ENCODE data around the gene HS2ST1.

The HS2ST1 gene

GRCh38 chr1:87144316-87144895 is 230.0 kb downstream of the HS2ST1 start:
- DNase-seq, result peak; percentile 59

- no peak for DNase-seq
Observed at GRCh38 chr1:87144981-87145380, 230.5 kb downstream of the HS2ST1 start.

GRCh38 chr1:87146538-87146937 is 232.1 kb downstream of the HS2ST1 start:
- peak; percentile 37 for DNase-seq

GRCh38 chr1:87146986-87147385 is 232.6 kb downstream of the HS2ST1 start:
- no peak for DNase-seq

GRCh38 chr1:87147851-87148250 is 233.4 kb downstream of the HS2ST1 start:
- DNase-seq, result no peak

GRCh38 chr1:87148661-87149060 is 234.2 kb downstream of the HS2ST1 start:
- peak; percentile 57 for DNase-seq

- DNase-seq, result peak; percentile 77
Observed at GRCh38 chr1:87149241-87150041, 235.0 kb downstream of the HS2ST1 start.

GRCh38 chr1:87150143-87150542 is 235.7 kb downstream of the HS2ST1 start:
- no peak for DNase-seq

GRCh38 chr1:87151500-87152421 is 237.3 kb downstream of the HS2ST1 start:
- DNase-seq, result peak; percentile 96

GRCh38 chr1:87154384-87154783 is 239.9 kb downstream of the HS2ST1 start:
- DNase-seq, result peak; percentile 66

GRCh38 chr1:87155170-87155569 is 240.7 kb downstream of the HS2ST1 start:
- no peak for DNase-seq

GRCh38 chr1:87155648-87156047 is 241.2 kb downstream of the HS2ST1 start:
- DNase-seq, result no peak

GRCh38 chr1:87156124-87156523 is 241.7 kb downstream of the HS2ST1 start:
- no peak for DNase-seq

GRCh38 chr1:87159378-87159915 is 245.0 kb downstream of the HS2ST1 start:
- DNase-seq, result no peak
